Measurements from ENCODE around the gene ATP8A1.
"Not testable (repeated sequence)": the region's sequence is repeated elsewhere in the genome, so short reads cannot be mapped to it uniquely, and the experiment has no call there.

The ATP8A1 gene

GRCh38 chr4:42467777-42468176, 189.1 kb downstream of the ATP8A1 start:
- not testable (repeated sequence) for DNase-seq (ENCODE audit: low read depth in 2 of 2)

GRCh38 chr4:42466273-42466844, 190.5 kb downstream of the ATP8A1 start:
- no peak for DNase-seq (ENCODE audit: low read depth in 2 of 2)

- no peak for DNase-seq (ENCODE audit: low read depth in 2 of 2)
Observed at GRCh38 chr4:42464550-42465094, 192.3 kb downstream of the ATP8A1 start.

GRCh38 chr4:42461216-42461615, 195.7 kb downstream of the ATP8A1 start:
- DNase-seq (ENCODE audit: low read depth in 2 of 2), result not testable (repeated sequence)

GRCh38 chr4:42460043-42460442, 196.9 kb downstream of the ATP8A1 start:
- DNase-seq (ENCODE audit: low read depth in 2 of 2), result no peak

GRCh38 chr4:42458657-42459056, 198.2 kb downstream of the ATP8A1 start:
- DNase-seq (ENCODE audit: low read depth in 2 of 2), result no peak

GRCh38 chr4:42454755-42455420, 202.0 kb downstream of the ATP8A1 start:
- DNase-seq (ENCODE audit: low read depth in 2 of 2), result no peak

- no peak for DNase-seq (ENCODE audit: low read depth in 2 of 2)
Observed at GRCh38 chr4:42453612-42454011, 203.3 kb downstream of the ATP8A1 start.

- DNase-seq (ENCODE audit: low read depth in 2 of 2), result no peak
Observed at GRCh38 chr4:42452823-42453222, 204.1 kb downstream of the ATP8A1 start.

GRCh38 chr4:42446823-42447222, 210.1 kb downstream of the ATP8A1 start:
- no peak for DNase-seq (ENCODE audit: low read depth in 2 of 2)

GRCh38 chr4:42445038-42445437, 211.9 kb downstream of the ATP8A1 start:
- DNase-seq (ENCODE audit: low read depth in 2 of 2), result no peak

- no peak for DNase-seq (ENCODE audit: low read depth in 2 of 2)
Observed at GRCh38 chr4:42442601-42443000, 214.3 kb downstream of the ATP8A1 start.

GRCh38 chr4:42440083-42440482, 216.8 kb downstream of the ATP8A1 start:
- DNase-seq (ENCODE audit: low read depth in 2 of 2), result no peak

- no peak for DNase-seq (ENCODE audit: low read depth in 2 of 2)
Observed at GRCh38 chr4:42436928-42437565, 219.9 kb downstream of the ATP8A1 start.

- DNase-seq (ENCODE audit: low read depth in 2 of 2), result no peak
Observed at GRCh38 chr4:42428036-42428435, 228.9 kb downstream of the ATP8A1 start.

- DNase-seq (ENCODE audit: low read depth in 2 of 2), result no peak
Observed at GRCh38 chr4:42425146-42426065, 231.5 kb downstream of the ATP8A1 start.

GRCh38 chr4:42420140-42420539, 236.8 kb downstream of the ATP8A1 start:
- no peak for DNase-seq (ENCODE audit: low read depth in 2 of 2)

GRCh38 chr4:42417550-42417949, 239.4 kb downstream of the ATP8A1 start:
- no peak for DNase-seq (ENCODE audit: low read depth in 2 of 2)

GRCh38 chr4:42416017-42416416, 240.9 kb downstream of the ATP8A1 start:
- no peak for DNase-seq (ENCODE audit: low read depth in 2 of 2)

GRCh38 chr4:42415281-42415680, 241.6 kb downstream of the ATP8A1 start:
- no peak for DNase-seq (ENCODE audit: low read depth in 2 of 2)

GRCh38 chr4:42412251-42412650, 244.7 kb downstream of the ATP8A1 start:
- no peak for DNase-seq (ENCODE audit: low read depth in 2 of 2)

GRCh38 chr4:42411803-42412202, 245.1 kb downstream of the ATP8A1 start:
- no peak for DNase-seq (ENCODE audit: low read depth in 2 of 2)

Measured in activated CD8-positive, alpha-beta memory T cell treated with anti-CD3 and anti-CD28 coated beads for 4 hours (primary cell).